GM12878 (cell line): ENCODE data around the gene CIRBP. TPM values are rescaled to one million over a fixed set of nuclear protein-coding genes. Genes with fewer than 3 reads are reported as not detected.

ENCODE experiments used
- E2F8 ChIP-seq: fragments of 450-650 bp; IDR thresholded peaks from 2 replicates; pipeline ENCODE4 v1.6.1; 2018; ENCODE audit warnings: mild to moderate bottlenecking, low read depth, moderate library complexity; ENCODE audit not compliant: partially characterized antibody
- ESRRA ChIP-seq: IDR thresholded peaks from 2 replicates; pipeline ENCODE4 v1.6.1; 2012; ENCODE audit warnings: mild to moderate bottlenecking, low read length, improper control_type of control experiment
- HDAC6 ChIP-seq: fragments of 200-600 bp; sonication (generic); IDR thresholded peaks from one replicate; pipeline ENCODE4 v1.8.0; 2017; ENCODE audit warnings: antibody characterized with exemption; ENCODE audit not compliant: unreplicated experiment
- MEF2B ChIP-seq: fragments of 450-650 bp; IDR thresholded peaks from 2 replicates; pipeline ENCODE4 v1.6.1; 2018; ENCODE audit warnings: mild to moderate bottlenecking, moderate library complexity; ENCODE audit not compliant: partially characterized antibody, poor library complexity, severe bottlenecking
- PBX3 ChIP-seq: IDR thresholded peaks from 2 replicates; pipeline ENCODE4 v1.6.1; 2011; ENCODE audit warnings: mild to moderate bottlenecking, low read depth, low read length, moderate library complexity; ENCODE audit not compliant: insufficient replicate concordance
- RBBP5 ChIP-seq: fragments of 200-600 bp; sonication (generic); conservative IDR thresholded peaks from 2 replicates; pipeline ENCODE4 v1.6.1; 2016
- RELA ChIP-seq: fragments of 450-650 bp; IDR thresholded peaks from 2 replicates; pipeline ENCODE4 v1.8.0; 2014; ENCODE audit warnings: borderline replicate concordance; ENCODE audit not compliant: partially characterized antibody
- TCF3 ChIP-seq: IDR thresholded peaks from 2 replicates; pipeline ENCODE4 v1.6.1; 2012; ENCODE audit warnings: low read depth, mild to moderate bottlenecking, low read length, borderline replicate concordance; ENCODE audit not compliant: insufficient read depth
- WRNIP1 ChIP-seq: IDR thresholded peaks from 2 replicates; pipeline ENCODE4 v1.6.1; 2011; ENCODE audit warnings: low read depth, low read length, improper control_type of control experiment, borderline replicate concordance
- ZNF384 ChIP-seq: IDR thresholded peaks from 2 replicates; pipeline ENCODE4 v1.6.1; 2012; ENCODE audit warnings: low read depth, mild to moderate bottlenecking, low read length, improper control_type of control experiment, borderline replicate concordance
- polyA plus RNA-seq, 11 experiments: library from polyadenylated mRNA; depleted of rRNA in 4 of 11; unstranded in 6 of 11; stranded (reverse) in 5 of 11; fragments of >200 nt; fragmentation: Nextera tagmentation in 4 of 11; fragmentation: Illumina TruSeq in 1 of 11; extraction: Ambion mirVana in 4 of 11; extraction: Trizol in 1 of 11; gene quantifications; 1 replicate in 1 of 11; 2 replicates in 10 of 11; pipeline versions ENCODE4 v1.2.1 to v1.2.3, GENCODE V29; 2011 to 2016; ENCODE audit warnings: inconsistent platforms in 2 of 11, missing spikeins in 2 of 11, low read depth in 1 of 11
- total RNA-seq, 4 experiments: library from RNA; depleted of rRNA in 3 of 4; stranded (reverse); fragments of >200 nt in 3 of 4; fragmentation: Illumina TruSeq in 1 of 4; extraction: Trizol in 1 of 4; gene quantifications; 2 replicates each; pipeline versions ENCODE4 v1.2.1 to v1.2.3, GENCODE V29; 2013 to 2021
- TF ChIP-seq, protein P1 (sequence below): fragments of 450-650 bp; IDR thresholded peaks from 2 replicates; pipeline ENCODE4 v1.6.1; 2017; ENCODE audit warnings: antibody characterized with exemption, mild to moderate bottlenecking, moderate library complexity
- TF ChIP-seq, protein P2 (sequence below): fragments of 450-650 bp; IDR thresholded peaks from 2 replicates; pipeline ENCODE4 v1.6.1; 2017; ENCODE audit warnings: mild to moderate bottlenecking, moderate library complexity
- TF ChIP-seq, protein P3 (sequence below): fragments of 450-650 bp; IDR thresholded peaks from 2 replicates; pipeline ENCODE4 v1.6.1; 2016; ENCODE audit warnings: mild to moderate bottlenecking
- TF ChIP-seq, protein P4 (sequence below): fragments of 450-650 bp; IDR thresholded peaks from 2 replicates; pipeline ENCODE4 v1.6.1; 2014; ENCODE audit warnings: mild to moderate bottlenecking

CIRBP gene
- total and polyA plus RNA-seq, 10 of the 15 experiments (the other 5 are each of a cell fraction or from before 2014, with no cell fraction given), result 27.6 to 335 (median 229) TPM

GRCh38 chr19:1266129-1266915 lies 2.8 kb upstream of the CIRBP start (continued):
- no peak for TF ChIP-seq PBX3
- TF ChIP-seq E2F8, result no peak
- no peak; the same call in 1 of the 2 replicates for TF ChIP-seq ZNF384
- TF ChIP-seq, protein P1, sequence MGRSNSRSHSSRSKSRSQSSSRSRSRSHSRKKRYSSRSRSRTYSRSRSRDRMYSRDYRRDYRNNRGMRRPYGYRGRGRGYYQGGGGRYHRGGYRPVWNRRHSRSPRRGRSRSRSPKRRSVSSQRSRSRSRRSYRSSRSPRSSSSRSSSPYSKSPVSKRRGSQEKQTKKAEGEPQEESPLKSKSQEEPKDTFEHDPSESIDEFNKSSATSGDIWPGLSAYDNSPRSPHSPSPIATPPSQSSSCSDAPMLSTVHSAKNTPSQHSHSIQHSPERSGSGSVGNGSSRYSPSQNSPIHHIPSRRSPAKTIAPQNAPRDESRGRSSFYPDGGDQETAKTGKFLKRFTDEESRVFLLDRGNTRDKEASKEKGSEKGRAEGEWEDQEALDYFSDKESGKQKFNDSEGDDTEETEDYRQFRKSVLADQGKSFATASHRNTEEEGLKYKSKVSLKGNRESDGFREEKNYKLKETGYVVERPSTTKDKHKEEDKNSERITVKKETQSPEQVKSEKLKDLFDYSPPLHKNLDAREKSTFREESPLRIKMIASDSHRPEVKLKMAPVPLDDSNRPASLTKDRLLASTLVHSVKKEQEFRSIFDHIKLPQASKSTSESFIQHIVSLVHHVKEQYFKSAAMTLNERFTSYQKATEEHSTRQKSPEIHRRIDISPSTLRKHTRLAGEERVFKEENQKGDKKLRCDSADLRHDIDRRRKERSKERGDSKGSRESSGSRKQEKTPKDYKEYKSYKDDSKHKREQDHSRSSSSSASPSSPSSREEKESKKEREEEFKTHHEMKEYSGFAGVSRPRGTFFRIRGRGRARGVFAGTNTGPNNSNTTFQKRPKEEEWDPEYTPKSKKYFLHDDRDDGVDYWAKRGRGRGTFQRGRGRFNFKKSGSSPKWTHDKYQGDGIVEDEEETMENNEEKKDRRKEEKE, result no peak
- no peak for TF ChIP-seq RBBP5
- peak; percentile 75 for TF ChIP-seq MEF2B
- TF ChIP-seq, protein P2, sequence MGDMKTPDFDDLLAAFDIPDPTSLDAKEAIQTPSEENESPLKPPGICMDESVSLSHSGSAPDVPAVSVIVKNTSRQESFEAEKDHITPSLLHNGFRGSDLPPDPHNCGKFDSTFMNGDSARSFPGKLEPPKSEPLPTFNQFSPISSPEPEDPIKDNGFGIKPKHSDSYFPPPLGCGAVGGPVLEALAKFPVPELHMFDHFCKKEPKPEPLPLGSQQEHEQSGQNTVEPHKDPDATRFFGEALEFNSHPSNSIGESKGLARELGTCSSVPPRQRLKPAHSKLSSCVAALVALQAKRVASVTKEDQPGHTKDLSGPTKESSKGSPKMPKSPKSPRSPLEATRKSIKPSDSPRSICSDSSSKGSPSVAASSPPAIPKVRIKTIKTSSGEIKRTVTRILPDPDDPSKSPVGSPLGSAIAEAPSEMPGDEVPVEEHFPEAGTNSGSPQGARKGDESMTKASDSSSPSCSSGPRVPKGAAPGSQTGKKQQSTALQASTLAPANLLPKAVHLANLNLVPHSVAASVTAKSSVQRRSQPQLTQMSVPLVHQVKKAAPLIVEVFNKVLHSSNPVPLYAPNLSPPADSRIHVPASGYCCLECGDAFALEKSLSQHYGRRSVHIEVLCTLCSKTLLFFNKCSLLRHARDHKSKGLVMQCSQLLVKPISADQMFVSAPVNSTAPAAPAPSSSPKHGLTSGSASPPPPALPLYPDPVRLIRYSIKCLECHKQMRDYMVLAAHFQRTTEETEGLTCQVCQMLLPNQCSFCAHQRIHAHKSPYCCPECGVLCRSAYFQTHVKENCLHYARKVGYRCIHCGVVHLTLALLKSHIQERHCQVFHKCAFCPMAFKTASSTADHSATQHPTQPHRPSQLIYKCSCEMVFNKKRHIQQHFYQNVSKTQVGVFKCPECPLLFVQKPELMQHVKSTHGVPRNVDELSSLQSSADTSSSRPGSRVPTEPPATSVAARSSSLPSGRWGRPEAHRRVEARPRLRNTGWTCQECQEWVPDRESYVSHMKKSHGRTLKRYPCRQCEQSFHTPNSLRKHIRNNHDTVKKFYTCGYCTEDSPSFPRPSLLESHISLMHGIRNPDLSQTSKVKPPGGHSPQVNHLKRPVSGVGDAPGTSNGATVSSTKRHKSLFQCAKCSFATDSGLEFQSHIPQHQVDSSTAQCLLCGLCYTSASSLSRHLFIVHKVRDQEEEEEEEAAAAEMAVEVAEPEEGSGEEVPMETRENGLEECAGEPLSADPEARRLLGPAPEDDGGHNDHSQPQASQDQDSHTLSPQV, result no peak
- TF ChIP-seq ESRRA, result 0 out of 2 replicates have a peak, but pooled peaks have one; percentile 30
- no peak for TF ChIP-seq RELA
- TF ChIP-seq TCF3, result peak; percentile 77
- TF ChIP-seq, protein P3, sequence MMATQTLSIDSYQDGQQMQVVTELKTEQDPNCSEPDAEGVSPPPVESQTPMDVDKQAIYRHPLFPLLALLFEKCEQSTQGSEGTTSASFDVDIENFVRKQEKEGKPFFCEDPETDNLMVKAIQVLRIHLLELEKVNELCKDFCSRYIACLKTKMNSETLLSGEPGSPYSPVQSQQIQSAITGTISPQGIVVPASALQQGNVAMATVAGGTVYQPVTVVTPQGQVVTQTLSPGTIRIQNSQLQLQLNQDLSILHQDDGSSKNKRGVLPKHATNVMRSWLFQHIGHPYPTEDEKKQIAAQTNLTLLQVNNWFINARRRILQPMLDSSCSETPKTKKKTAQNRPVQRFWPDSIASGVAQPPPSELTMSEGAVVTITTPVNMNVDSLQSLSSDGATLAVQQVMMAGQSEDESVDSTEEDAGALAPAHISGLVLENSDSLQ, result no peak; the same call in 1 of the 2 replicates
- TF ChIP-seq, protein P4, sequence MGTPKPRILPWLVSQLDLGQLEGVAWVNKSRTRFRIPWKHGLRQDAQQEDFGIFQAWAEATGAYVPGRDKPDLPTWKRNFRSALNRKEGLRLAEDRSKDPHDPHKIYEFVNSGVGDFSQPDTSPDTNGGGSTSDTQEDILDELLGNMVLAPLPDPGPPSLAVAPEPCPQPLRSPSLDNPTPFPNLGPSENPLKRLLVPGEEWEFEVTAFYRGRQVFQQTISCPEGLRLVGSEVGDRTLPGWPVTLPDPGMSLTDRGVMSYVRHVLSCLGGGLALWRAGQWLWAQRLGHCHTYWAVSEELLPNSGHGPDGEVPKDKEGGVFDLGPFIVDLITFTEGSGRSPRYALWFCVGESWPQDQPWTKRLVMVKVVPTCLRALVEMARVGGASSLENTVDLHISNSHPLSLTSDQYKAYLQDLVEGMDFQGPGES, result no peak
- TF ChIP-seq WRNIP1, result no peak
- no peak for TF ChIP-seq HDAC6
